Measurements from ENCODE around the gene SVOPL. TPM values are rescaled to one million over a fixed set of nuclear protein-coding genes. Genes with fewer than 3 reads are reported as not detected.
"Not testable (repeated sequence)": the region's sequence is repeated elsewhere in the genome, so short reads cannot be mapped to it uniquely, and the experiment has no call there.

Gene SVOPL
- total RNA-seq, 4 donors from 2014 or later, result 0.19 to 1.9 (median 0.86) TPM; not detected in 1

DNA sequence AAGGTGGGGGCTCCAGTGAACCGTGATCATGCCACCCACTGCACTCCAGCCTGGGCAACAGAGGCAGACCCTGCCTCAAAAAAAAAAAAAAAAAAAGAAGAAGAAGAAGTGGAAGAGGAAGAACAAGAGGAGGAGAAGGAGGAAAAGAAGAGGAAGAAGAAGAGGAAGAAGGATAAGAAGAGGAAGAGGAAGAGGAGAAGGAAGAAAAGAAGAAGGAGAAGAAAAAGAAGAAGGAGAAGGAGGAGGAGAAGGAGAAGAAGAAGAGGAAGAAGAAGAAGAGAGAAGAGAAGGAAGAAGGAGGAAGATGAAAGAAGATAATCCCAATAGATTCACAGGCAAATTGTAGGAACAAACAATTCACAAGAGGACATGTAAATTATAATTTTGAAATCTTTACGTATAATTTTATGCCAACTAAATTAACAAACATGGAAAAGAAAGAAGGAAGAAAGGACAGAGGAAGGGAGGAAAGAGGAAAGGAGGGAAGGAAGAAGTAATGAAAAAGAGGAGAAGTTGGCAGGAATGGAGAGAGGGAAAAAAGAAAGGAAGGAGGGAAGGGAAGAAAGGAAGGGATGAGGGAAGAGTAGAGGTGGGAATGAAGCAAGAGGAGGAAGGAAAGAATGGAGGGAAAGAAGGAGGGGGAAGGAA, 3.5 kb downstream of the SVOPL start:
- Histone ChIP-seq H3K4me3 (no peak overlapping the region), H3K9me3 (no peaks in the 10 kb centered on the region), H3K27me3 (no peaks in the 10 kb centered on the region), H3K27ac (no peak overlapping the region), H3K4me1 (no peaks in the 10 kb centered on the region), H3K36me3 (no peaks in the 10 kb centered on the region)
- 47% methylated on average over 2 of the region's 2 CpGs for WGBS
- TF ChIP-seq POLR2A (IDR thresholded peaks at IDR 0.05) (no peak), POLR2AphosphoS5 (IDR thresholded peaks at IDR 0.05) (no peak), EP300 (IDR thresholded peaks at IDR 0.05) (no peak)
- TF ChIP-seq, protein P1, sequence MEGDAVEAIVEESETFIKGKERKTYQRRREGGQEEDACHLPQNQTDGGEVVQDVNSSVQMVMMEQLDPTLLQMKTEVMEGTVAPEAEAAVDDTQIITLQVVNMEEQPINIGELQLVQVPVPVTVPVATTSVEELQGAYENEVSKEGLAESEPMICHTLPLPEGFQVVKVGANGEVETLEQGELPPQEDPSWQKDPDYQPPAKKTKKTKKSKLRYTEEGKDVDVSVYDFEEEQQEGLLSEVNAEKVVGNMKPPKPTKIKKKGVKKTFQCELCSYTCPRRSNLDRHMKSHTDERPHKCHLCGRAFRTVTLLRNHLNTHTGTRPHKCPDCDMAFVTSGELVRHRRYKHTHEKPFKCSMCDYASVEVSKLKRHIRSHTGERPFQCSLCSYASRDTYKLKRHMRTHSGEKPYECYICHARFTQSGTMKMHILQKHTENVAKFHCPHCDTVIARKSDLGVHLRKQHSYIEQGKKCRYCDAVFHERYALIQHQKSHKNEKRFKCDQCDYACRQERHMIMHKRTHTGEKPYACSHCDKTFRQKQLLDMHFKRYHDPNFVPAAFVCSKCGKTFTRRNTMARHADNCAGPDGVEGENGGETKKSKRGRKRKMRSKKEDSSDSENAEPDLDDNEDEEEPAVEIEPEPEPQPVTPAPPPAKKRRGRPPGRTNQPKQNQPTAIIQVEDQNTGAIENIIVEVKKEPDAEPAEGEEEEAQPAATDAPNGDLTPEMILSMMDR (IDR thresholded peaks at IDR 0.05), result no peak
- DNase-seq (ENCODE audit: low spot score in 2 of 2), result no peak

DNA sequence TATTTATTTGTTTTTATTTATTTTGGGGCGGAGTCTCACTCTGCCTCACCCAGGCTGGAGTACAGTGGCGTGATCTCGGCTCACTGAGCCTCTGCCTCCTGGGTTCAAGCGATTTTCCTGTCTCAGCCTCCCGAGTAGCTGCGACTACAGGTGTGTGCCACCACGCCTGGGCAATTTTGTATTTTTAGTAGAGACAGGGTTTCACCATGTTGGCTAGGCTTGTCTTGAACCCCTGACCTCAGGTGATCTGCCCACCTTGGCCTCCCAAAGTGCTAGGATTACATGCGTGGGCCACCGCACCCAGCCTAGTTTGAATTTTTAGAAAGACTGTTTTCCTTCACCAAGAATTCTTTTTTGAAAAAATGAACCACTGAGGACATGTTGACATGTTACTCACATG, 5.4 kb downstream of the SVOPL start:
- WGBS, result 91% methylated on average over 9 of the region's 9 CpGs
- not testable (repeated sequence) for H3K4me1 ChIP-seq; H3K9me3 ChIP-seq; DNase-seq (ENCODE audit: low spot score in 2 of 2); H3K36me3 ChIP-seq; H3K4me3 ChIP-seq; H3K27ac ChIP-seq; H3K27me3 ChIP-seq

DNA sequence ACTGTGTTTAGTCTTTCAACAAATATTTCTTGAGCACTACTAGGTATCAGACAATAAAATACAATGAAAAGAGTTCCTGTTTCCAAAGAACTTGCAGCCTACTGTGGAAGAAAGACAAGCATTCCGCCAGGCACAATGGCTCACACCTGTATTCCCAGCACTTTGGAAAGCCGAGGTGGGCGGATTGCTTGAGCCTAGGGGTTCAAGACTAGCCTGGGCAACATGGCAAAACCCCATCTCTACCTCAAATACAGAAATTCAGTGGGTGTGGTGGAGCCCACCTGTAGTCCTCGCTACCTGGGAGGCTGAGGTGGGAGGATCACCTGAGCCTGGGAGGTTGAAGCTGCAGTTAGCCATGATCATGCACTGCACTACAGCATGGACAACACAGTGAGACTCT, 6.1 kb downstream of the SVOPL start:
- Histone ChIP-seq H3K9me3 (no peaks in the 10 kb centered on the region), H3K27ac (no peak overlapping the region), H3K4me1 (no peaks in the 10 kb centered on the region), H3K36me3 (no peaks in the 10 kb centered on the region), H3K27me3 (no peaks in the 10 kb centered on the region), H3K4me3 (no peak overlapping the region)
- WGBS, result 86% methylated on average over 4 of the region's 4 CpGs
- TF ChIP-seq POLR2A (IDR thresholded peaks at IDR 0.05) (no peak), EP300 (IDR thresholded peaks at IDR 0.05) (no peak), POLR2AphosphoS5 (IDR thresholded peaks at IDR 0.05) (no peak)
- TF ChIP-seq, protein P1 (IDR thresholded peaks at IDR 0.05), result no peak
- no peak for DNase-seq (ENCODE audit: low spot score in 2 of 2)

DNA sequence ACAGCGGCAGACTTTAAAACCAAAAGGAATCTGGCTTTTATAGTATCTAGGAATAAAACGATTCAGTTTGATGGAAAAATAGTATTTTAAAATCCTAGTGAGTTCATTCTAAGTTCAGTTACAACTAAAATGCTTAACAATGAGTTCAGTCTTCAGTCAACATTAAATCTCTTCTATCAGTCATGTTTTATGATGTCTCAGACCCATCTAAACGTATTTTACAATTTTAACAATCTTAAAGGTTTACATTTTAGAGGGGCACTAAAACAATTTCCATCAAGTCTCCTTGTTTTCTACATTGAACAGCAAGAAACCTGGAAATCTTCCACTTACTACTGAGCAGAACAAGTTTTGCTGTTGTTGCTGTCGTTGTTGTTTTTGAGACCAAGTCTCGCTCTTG, 10.0 kb downstream of the SVOPL start:
- 79% methylated on average over 5 of the region's 5 CpGs for WGBS
- no peak for DNase-seq (ENCODE audit: low spot score in 2 of 2)
- Histone ChIP-seq H3K27me3 (no peaks in the 10 kb centered on the region), H3K4me3 (no peak overlapping the region), H3K9me3 (no peaks in the 10 kb centered on the region), H3K27ac (no peak overlapping the region), H3K4me1 (no peaks in the 10 kb centered on the region), H3K36me3 (no peaks in the 10 kb centered on the region)
- no peak for TF ChIP-seq POLR2A (IDR thresholded peaks at IDR 0.05)
- no peak for TF ChIP-seq EP300 (IDR thresholded peaks at IDR 0.05)

DNA sequence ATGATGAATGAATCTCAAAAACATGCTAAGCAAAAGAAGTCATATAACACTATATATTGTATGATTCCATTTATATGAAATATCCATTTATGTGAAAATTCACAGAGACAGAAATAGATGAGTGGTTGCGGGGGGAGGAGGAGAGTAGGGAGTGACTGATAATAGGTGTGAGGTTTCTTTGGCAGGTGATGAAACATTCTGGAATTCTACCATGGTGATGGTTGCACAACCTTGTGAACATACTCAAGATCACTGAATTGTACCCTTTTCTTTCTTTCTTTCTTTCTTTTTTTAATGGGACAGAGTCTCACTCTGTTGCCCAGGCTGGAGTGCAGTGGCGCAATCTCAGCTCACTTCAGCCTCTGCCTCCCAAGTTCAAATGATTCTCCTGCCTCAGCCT, 10.7 kb downstream of the SVOPL start:
- H3K27me3 ChIP-seq, result no peaks in the 10 kb centered on the region
- H3K4me3 ChIP-seq, result no peak overlapping the region
- 50% methylated on average over 2 of the region's 2 CpGs for WGBS
- H3K36me3 ChIP-seq, result no peaks in the 10 kb centered on the region
- DNase-seq (ENCODE audit: low spot score in 2 of 2), result no peak
- H3K27ac ChIP-seq, result no peak overlapping the region
- TF ChIP-seq POLR2AphosphoS5 (IDR thresholded peaks at IDR 0.05) (no peak), EP300 (IDR thresholded peaks at IDR 0.05) (no peak), POLR2A (IDR thresholded peaks at IDR 0.05) (no peak)
- TF ChIP-seq, protein P1 (IDR thresholded peaks at IDR 0.05), result no peak
- H3K4me1 ChIP-seq, result no peaks in the 10 kb centered on the region
- H3K9me3 ChIP-seq, result no peaks in the 10 kb centered on the region

DNA sequence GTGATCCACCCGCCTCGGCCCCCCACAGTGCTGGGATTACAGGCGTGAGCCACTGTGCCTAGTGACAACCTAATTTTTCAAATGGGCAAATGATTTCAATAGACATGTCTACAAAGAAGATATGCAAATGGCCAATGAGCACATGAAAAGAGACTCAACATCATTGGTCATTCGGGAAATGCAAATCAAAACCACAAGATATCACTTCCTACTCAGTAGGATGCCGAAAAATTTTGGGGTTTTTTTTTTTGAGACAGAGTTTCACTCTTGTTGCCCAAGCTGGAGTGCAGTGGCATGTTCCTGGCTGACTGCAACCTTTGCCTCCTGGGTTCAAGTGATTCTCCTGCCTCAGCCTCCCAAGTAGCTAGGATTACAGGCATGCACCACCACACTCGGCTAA, 13.1 kb downstream of the SVOPL start:
- WGBS, result 90% methylated on average over 6 of the region's 6 CpGs
- not testable (repeated sequence) for H3K36me3 ChIP-seq; H3K27ac ChIP-seq; DNase-seq (ENCODE audit: low spot score in 2 of 2); H3K4me3 ChIP-seq; H3K9me3 ChIP-seq; H3K4me1 ChIP-seq; H3K27me3 ChIP-seq

DNA sequence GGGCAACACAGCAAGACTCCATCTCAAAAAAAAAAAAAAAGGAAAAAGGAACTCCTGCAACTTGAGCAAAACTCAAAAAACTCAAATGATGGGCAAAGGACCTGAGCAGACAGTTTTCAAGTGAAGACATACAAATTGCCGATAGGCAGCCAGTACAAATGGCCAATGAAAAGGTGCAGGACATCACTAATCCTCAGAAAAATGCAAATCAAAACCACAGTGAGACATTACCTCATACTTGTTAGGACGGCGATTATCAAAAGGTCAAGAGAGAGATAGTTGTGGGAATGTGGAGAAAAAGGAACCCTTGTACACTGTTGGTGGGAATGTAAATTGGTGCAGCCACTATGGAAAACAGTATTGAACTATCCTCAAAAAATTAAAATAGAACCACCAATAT, 16.8 kb downstream of the SVOPL start:
- no peak for DNase-seq (ENCODE audit: low spot score in 2 of 2)
- WGBS, result 87% methylated on average over 3 of the region's 3 CpGs
- Histone ChIP-seq H3K4me3 (no peak overlapping the region), H3K27ac (no peak overlapping the region), H3K27me3 (no peaks in the 10 kb centered on the region), H3K9me3 (no peaks in the 10 kb centered on the region), H3K36me3 (no peaks in the 10 kb centered on the region), H3K4me1 (no peaks in the 10 kb centered on the region)
- TF ChIP-seq POLR2A (IDR thresholded peaks at IDR 0.05), result no peak
- TF ChIP-seq POLR2AphosphoS5 (IDR thresholded peaks at IDR 0.05), result no peak
- no peak for TF ChIP-seq EP300 (IDR thresholded peaks at IDR 0.05)
- TF ChIP-seq, protein P1 (IDR thresholded peaks at IDR 0.05), result no peak

Data from suprapubic skin (tissue), 4 donors.